Measurements from ENCODE around the gene SAMD4B. TPM values are rescaled to one million over a fixed set of nuclear protein-coding genes. Genes with fewer than 3 reads are reported as not detected.

Gene SAMD4B
- total and polyA plus RNA-seq, 2 experiments from 2014 or later = 104 to 172 TPM

- TF ChIP-seq ETS1 (IDR thresholded peaks at IDR 0.05) (no peak), JUNB (IDR thresholded peaks at IDR 0.05; ENCODE audit: unreplicated experiment) (no peak), CTCF (conservative IDR thresholded peaks at IDR 0.05; ENCODE audit: low read depth in 2 of 2) (no peak), ZNF462 (CRISPR knock-in tag; IDR thresholded peaks at IDR 0.05) (no peak)
These were observed 27.0 kb downstream of the SAMD4B start (continued) for GRCh38 chr19:39369200-39369599.

GRCh38 chr19:39370735-39371134 is 28.5 kb downstream of the SAMD4B start:
- Mint-ChIP-seq H3K27ac (no peak overlapping the region), H3K9me3 (no peaks in the 10 kb centered on the region; the same call in 2 of the 3 replicates), H3K27me3 (ENCODE audit: insufficient read depth, low read depth, poor library complexity) (no peaks in the 10 kb centered on the region), H3K36me3 (ENCODE audit: low read depth) (peaks cover 51% of the 10 kb centered on the region), H3K4me3 (no peak overlapping the region), H3K4me1 (no peaks in the 10 kb centered on the region)
- peaks cover 10% of the 10 kb centered on the region; the same call in 1 of the 2 replicates for H3K36me3 ChIP-seq (ENCODE audit: insufficient read depth)
- peaks cover 10% of the 10 kb centered on the region; the same call in 1 of the 2 replicates for H4K20me1 ChIP-seq (replicated peaks; ENCODE audit: insufficient read depth)
- H3F3A ChIP-seq (replicated peaks; ENCODE audit: low read depth) = 0 out of 2 replicates have a peak, but pooled peaks cover 5% of the 10 kb centered on the region
- H2AFZ ChIP-seq = no peak overlapping the region
- H3K4me1 ChIP-seq (ENCODE audit: insufficient read depth) = no peaks in the 10 kb centered on the region
- H3K27me3 ChIP-seq (ENCODE audit: insufficient read depth) = no peaks in the 10 kb centered on the region
- DNase-seq (ENCODE audit: low spot score) = no peak
- H3K4me2 ChIP-seq = no peak overlapping the region
- no peak for ATAC-seq
- no peaks in the 10 kb centered on the region for H3K79me2 ChIP-seq (replicated peaks; ENCODE audit: insufficient read depth)
- no peaks in the 10 kb centered on the region for H3K9me2 ChIP-seq (ENCODE audit: insufficient read depth)
- H3K4me3 ChIP-seq = no peak overlapping the region
- no peak overlapping the region for H3K27ac ChIP-seq (ENCODE audit: low read depth)
- no peak for TF ChIP-seq ZNF462 (CRISPR knock-in tag; IDR thresholded peaks at IDR 0.05)
- TF ChIP-seq ZNF114 (CRISPR knock-in tag; IDR thresholded peaks at IDR 0.05) = no peak
- no peak for TF ChIP-seq JUNB (IDR thresholded peaks at IDR 0.05; ENCODE audit: unreplicated experiment)
- no peak for TF ChIP-seq NANOG (IDR thresholded peaks at IDR 0.05; ENCODE audit: borderline replicate concordance)

Data from GM23338 (cell line).